ENCODE measurements around the gene PCSK2. TPM values are rescaled to one million over a fixed set of nuclear protein-coding genes. Genes with fewer than 3 reads are reported as not detected.

Gene PCSK2
- polyA plus RNA-seq, 1 donor from 2014 or later, result 27.9 TPM

DNA sequence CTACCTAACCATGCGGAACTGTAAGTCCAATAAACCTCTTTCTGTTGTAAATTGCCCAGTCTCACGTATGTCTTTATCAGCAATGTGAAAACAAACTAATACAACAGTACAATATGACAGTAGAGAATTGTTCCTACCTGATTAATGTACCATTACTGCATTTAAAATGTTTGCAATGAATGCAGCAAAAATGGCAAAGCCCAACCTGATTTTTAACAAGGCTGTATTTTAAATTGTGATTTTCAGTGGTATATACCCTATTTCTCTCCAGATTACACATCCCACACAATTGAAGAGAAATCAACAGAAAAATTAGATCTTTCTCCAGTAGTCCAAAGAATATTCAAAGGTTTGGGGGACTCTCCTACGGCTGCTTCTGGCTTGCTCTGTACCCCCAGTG lies 3.3 kb upstream of the PCSK2 start:
- Histone ChIP-seq H3K9me3 (ENCODE audit: low read length) (no peaks in the 10 kb centered on the region), H2AFZ (ENCODE audit: low read depth, low read length) (no peak overlapping the region), H3K27me3 (ENCODE audit: insufficient read depth, low read depth, low read length) (peaks cover 6% of the 10 kb centered on the region), H3K4me2 (ENCODE audit: low read length) (no peak overlapping the region), H3K4me3 (ENCODE audit: low read length) (no peak overlapping the region), H4K20me1 (ENCODE audit: insufficient read depth) (no peaks in the 10 kb centered on the region), H3K36me3 (ENCODE audit: insufficient read depth, low read length) (no peaks in the 10 kb centered on the region), H3K9me2 (ENCODE audit: insufficient read depth, low read length) (no peaks in the 10 kb centered on the region), H3K27ac (ENCODE audit: low read length) (no peak overlapping the region), H3K79me2 (replicated peaks; ENCODE audit: insufficient read depth, low read length) (peaks cover under 1% of the 10 kb centered on the region), H3F3A (ENCODE audit: insufficient read depth, low read length, poor library complexity, severe bottlenecking) (no peaks in the 10 kb centered on the region), H3K9ac (ENCODE audit: low read length) (no peak overlapping the region)
- TF ChIP-seq EP300 (conservative IDR thresholded peaks at IDR 0.05; ENCODE audit: poor library complexity, severe bottlenecking), result no peak
- TF ChIP-seq POLR2AphosphoS5 (IDR thresholded peaks at IDR 0.05), result no peak
- TF ChIP-seq EZH2 (IDR thresholded peaks at IDR 0.05; ENCODE audit: borderline replicate concordance, insufficient read depth, low read length, poor library complexity, severe bottlenecking), result no peak
- TF ChIP-seq, protein P1, sequence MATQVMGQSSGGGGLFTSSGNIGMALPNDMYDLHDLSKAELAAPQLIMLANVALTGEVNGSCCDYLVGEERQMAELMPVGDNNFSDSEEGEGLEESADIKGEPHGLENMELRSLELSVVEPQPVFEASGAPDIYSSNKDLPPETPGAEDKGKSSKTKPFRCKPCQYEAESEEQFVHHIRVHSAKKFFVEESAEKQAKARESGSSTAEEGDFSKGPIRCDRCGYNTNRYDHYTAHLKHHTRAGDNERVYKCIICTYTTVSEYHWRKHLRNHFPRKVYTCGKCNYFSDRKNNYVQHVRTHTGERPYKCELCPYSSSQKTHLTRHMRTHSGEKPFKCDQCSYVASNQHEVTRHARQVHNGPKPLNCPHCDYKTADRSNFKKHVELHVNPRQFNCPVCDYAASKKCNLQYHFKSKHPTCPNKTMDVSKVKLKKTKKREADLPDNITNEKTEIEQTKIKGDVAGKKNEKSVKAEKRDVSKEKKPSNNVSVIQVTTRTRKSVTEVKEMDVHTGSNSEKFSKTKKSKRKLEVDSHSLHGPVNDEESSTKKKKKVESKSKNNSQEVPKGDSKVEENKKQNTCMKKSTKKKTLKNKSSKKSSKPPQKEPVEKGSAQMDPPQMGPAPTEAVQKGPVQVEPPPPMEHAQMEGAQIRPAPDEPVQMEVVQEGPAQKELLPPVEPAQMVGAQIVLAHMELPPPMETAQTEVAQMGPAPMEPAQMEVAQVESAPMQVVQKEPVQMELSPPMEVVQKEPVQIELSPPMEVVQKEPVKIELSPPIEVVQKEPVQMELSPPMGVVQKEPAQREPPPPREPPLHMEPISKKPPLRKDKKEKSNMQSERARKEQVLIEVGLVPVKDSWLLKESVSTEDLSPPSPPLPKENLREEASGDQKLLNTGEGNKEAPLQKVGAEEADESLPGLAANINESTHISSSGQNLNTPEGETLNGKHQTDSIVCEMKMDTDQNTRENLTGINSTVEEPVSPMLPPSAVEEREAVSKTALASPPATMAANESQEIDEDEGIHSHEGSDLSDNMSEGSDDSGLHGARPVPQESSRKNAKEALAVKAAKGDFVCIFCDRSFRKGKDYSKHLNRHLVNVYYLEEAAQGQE (IDR thresholded peaks at IDR 0.05; ENCODE audit: borderline replicate concordance), result no peak
- TF ChIP-seq SMC3 (conservative IDR thresholded peaks at IDR 0.05; ENCODE audit: poor library complexity), result no peak
- TF ChIP-seq, protein P2, sequence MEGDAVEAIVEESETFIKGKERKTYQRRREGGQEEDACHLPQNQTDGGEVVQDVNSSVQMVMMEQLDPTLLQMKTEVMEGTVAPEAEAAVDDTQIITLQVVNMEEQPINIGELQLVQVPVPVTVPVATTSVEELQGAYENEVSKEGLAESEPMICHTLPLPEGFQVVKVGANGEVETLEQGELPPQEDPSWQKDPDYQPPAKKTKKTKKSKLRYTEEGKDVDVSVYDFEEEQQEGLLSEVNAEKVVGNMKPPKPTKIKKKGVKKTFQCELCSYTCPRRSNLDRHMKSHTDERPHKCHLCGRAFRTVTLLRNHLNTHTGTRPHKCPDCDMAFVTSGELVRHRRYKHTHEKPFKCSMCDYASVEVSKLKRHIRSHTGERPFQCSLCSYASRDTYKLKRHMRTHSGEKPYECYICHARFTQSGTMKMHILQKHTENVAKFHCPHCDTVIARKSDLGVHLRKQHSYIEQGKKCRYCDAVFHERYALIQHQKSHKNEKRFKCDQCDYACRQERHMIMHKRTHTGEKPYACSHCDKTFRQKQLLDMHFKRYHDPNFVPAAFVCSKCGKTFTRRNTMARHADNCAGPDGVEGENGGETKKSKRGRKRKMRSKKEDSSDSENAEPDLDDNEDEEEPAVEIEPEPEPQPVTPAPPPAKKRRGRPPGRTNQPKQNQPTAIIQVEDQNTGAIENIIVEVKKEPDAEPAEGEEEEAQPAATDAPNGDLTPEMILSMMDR (IDR thresholded peaks at IDR 0.05; ENCODE audit: poor library complexity, severe bottlenecking), result no peak
- no peak for TF ChIP-seq TAF1 (IDR thresholded peaks at IDR 0.05; ENCODE audit: low read depth)
- no peak for TF ChIP-seq RAD21 (conservative IDR thresholded peaks at IDR 0.05)
- no peak for TF ChIP-seq MXI1 (conservative IDR thresholded peaks at IDR 0.05; ENCODE audit: poor library complexity, severe bottlenecking)

DNA sequence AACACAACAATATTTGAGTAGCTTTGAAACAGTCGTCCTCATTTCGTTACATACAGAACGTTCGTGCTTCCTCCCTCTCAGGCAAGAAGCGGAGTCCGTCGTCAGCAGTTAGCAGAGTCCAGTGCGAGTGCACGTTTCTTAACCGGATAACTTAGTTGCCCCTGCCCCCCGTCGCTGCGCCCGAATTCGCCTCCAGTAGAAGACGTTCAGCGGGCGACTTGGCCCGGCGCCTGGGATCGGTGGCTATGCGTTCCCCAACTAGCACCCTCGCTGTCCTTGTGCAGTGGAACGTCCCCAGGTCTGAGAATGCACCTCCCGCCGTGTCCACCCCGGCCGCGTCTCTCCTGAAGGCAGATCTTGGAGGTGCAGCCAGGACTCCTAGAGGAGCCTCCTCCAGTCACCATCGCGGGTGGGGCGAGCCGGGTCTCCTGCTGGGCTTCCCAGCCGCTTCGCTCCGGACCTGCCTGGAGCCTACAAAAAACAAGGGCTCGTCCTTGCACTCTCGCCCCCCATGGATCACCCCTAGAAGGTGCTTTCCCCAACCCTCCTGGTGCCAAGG lies 910 bp upstream of the PCSK2 start:
- Histone ChIP-seq H3K27ac (ENCODE audit: low read length) (peak overlapping the region; percentile 91), H3F3A (ENCODE audit: insufficient read depth, low read length, poor library complexity, severe bottlenecking) (no peaks in the 10 kb centered on the region), H3K9me3 (ENCODE audit: low read length) (no peaks in the 10 kb centered on the region), H3K27me3 (ENCODE audit: insufficient read depth, low read depth, low read length) (peaks cover 22% of the 10 kb centered on the region), H3K4me3 (ENCODE audit: low read length) (peak overlapping the region; percentile 78), H3K79me2 (replicated peaks; ENCODE audit: insufficient read depth, low read length) (peaks cover 25% of the 10 kb centered on the region), H3K9me2 (ENCODE audit: insufficient read depth, low read length) (no peaks in the 10 kb centered on the region), H2AFZ (ENCODE audit: low read depth, low read length) (peak overlapping the region; percentile 73), H3K4me2 (ENCODE audit: low read length) (peak overlapping the region; percentile 71), H3K9ac (ENCODE audit: low read length) (peak overlapping the region; percentile 94), H4K20me1 (ENCODE audit: insufficient read depth) (no peaks in the 10 kb centered on the region), H3K36me3 (ENCODE audit: insufficient read depth, low read length) (no peaks in the 10 kb centered on the region)
- TF ChIP-seq MXI1 (conservative IDR thresholded peaks at IDR 0.05; ENCODE audit: poor library complexity, severe bottlenecking) (no peak), SMC3 (conservative IDR thresholded peaks at IDR 0.05; ENCODE audit: poor library complexity) (no peak), POLR2AphosphoS5 (IDR thresholded peaks at IDR 0.05) (no peak), EZH2 (IDR thresholded peaks at IDR 0.05; ENCODE audit: borderline replicate concordance, insufficient read depth, low read length, poor library complexity, severe bottlenecking) (no peak), RAD21 (conservative IDR thresholded peaks at IDR 0.05) (no peak), EP300 (conservative IDR thresholded peaks at IDR 0.05; ENCODE audit: poor library complexity, severe bottlenecking) (no peak)
- TF ChIP-seq, protein P1 (IDR thresholded peaks at IDR 0.05; ENCODE audit: borderline replicate concordance), result no peak
- TF ChIP-seq, protein P2 (IDR thresholded peaks at IDR 0.05; ENCODE audit: poor library complexity, severe bottlenecking), result no peak
